Activated T-cell treated with anti-CD3 and anti-CD28 coated beads for 24 hours (primary cell): ENCODE results near the gene SLIT1.

Experiments used
- DNase-seq: peaks from one replicate; pipeline ENCODE4 v3.0.0-alpha.2; 2020; ENCODE audit warnings: low read depth

The SLIT1 gene

DNA sequence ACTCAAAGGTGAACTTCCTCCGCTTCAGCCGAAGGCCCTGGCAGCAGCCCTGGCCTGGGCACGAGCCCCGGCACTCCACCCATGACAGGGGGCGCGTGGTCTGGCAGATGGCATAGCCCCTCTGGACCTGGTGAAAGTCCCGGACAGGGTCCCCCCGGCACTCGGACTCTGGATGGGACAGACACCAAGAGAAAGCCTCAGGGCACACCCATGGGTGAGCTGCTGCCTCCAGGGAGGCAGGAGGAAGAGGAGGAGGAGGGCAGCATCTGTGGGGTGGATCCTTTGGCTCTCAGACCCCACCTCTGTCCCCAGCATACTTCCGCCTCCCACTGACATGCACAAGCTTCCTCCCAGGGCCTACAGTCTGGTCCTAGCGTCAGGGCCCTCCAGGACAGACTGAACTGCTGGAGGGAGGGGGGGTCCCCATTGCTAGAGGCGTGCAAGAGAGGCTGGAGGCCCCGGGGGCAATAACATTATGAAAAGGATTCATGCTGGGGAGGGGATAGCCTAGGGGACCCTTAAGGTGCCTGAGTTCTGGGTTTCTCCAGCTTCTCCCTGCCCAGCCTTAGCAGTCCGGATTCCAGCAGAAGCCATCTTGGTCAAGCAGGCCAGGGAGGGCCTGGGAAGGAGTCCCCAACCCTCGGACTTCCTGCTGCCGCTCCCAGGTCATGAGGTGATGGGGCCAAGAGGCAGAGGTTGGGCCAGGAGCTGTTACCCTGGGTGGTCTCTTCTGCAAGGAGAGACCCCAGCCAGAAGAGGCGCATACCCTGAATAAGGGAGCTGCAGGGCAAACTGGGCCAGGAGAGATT, 184.4 kb downstream of the SLIT1 start:
- no peak for DNase-seq

GRCh38 chr10:97000487-97001182, 185.1 kb downstream of the SLIT1 start:
- no peak for DNase-seq

DNA sequence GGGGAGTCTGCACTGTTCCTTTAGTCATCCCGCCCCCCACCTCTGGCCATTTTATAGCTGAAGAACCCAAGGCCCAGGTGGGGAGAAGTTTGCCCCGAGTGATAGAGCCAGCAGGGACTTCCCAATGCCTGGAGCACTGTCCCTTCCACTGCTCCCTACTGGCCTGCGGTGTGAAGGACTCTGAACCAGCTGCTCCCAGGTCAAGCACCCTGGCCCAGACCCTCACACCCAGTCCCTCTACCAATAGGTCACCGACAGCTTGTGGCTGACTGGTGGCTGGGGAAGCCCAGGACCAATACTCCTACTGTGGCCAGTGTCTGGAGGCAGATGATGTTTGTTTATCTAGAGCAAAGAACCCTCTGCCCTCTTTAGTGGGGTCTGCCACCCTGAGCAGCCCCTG, 185.8 kb downstream of the SLIT1 start:
- no peak for DNase-seq

DNA sequence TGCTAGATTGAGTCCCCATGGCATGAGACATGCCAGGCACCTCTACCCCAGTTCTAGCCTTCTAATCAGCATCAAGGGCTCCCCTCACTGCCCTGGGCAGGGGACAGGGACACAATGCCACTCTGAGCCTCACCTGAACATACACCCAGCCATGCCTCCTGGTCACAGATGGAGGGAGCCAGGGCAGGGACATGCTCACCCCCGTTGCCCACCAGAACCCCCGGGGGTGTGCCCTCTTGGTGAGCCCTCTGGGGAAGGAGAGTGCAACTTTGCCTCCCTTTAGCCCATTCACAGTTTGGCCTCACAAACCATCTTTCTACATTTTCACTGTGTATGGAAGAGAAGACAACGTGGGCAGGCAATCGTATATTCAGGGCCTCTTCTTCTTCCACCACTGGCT, 186.4 kb downstream of the SLIT1 start:
- DNase-seq = no peak

GRCh38 chr10:96998329-96998888, 187.3 kb downstream of the SLIT1 start:
- DNase-seq = no peak

DNA sequence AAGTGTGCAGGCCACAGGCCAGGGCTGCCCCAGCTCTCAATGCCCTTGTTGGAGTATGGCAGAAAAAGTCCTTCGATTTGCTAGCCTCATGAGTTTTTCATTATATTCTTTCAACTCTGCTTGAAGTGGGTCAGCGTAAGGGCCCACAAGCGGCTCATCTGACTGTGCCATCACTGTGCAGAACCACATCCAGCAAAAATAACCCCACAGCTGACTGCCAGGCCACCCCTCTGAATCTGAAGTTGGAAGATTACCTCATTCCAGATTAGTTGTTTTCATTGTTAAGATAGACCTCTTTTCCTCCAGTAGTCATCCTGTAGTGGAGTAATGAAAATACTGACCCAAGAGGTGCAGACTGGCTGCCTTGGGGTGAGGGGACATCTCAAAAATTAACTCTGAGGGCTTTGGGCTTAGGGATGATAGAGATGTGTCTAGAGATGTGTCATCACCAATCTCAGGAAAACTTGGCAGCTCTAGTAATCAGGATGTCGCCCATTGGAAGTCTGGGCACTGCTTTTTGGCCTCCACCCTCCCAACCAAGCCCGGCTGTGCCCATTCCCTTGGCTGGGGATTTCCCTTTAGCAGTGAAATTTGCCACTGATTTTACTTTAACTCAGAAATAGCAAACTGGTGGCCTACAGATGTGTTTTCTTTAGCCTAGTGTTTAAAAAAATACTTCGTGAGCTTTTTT, 189.3 kb downstream of the SLIT1 start:
- DNase-seq = no peak

- DNase-seq = no peak
Measured at GRCh38 chr10:96995851-96996250, 189.9 kb downstream of the SLIT1 start.

DNA sequence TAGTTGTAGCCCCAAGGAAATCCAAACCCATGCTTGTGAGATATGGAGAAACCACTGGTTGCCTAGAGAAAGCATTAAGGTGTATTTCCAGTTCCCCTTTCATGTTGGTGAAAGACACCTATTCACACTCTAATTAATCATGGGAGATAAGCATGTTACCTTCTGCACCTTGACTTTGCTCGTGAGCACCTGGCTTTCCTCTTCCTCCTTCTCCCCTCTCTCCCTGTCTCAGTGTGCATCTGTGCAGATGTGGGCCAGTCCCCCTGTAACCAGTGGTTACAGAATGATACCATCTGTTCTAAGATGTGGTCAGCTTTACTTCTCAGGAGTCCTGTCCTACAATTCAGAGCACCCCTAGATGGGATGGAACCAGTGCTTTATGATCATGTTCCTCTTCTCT, 193.0 kb downstream of the SLIT1 start:
- DNase-seq = no peak

- no peak for DNase-seq
Measured at GRCh38 chr10:96991313-96991841, 194.4 kb downstream of the SLIT1 start.

DNA sequence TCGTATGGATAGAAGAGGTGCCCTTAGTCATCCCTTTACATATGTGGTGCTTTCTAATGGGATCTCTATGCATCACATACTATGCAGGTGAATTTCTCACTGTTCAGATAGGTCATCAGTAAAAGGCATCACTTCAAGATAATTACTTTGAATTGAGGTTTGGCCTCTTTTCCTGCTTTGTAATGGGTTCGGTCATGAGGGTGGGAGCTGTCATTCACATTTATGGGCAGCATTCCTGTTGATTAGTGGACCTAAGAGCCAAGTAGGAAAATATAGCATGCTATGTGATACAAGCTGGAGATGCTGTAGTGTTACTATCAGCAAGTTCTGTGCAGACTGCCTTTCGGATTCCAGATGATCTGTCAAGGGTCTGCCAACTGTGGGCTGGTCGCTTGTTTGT, 197.3 kb downstream of the SLIT1 start:
- DNase-seq = no peak

GRCh38 chr10:96987842-96988175, 197.9 kb downstream of the SLIT1 start:
- DNase-seq = no peak

GRCh38 chr10:96987141-96987841, 198.5 kb downstream of the SLIT1 start:
- DNase-seq = no peak

GRCh38 chr10:96986200-96986856, 199.4 kb downstream of the SLIT1 start:
- no peak for DNase-seq

GRCh38 chr10:96984541-96985131, 201.1 kb downstream of the SLIT1 start:
- no peak for DNase-seq

DNA sequence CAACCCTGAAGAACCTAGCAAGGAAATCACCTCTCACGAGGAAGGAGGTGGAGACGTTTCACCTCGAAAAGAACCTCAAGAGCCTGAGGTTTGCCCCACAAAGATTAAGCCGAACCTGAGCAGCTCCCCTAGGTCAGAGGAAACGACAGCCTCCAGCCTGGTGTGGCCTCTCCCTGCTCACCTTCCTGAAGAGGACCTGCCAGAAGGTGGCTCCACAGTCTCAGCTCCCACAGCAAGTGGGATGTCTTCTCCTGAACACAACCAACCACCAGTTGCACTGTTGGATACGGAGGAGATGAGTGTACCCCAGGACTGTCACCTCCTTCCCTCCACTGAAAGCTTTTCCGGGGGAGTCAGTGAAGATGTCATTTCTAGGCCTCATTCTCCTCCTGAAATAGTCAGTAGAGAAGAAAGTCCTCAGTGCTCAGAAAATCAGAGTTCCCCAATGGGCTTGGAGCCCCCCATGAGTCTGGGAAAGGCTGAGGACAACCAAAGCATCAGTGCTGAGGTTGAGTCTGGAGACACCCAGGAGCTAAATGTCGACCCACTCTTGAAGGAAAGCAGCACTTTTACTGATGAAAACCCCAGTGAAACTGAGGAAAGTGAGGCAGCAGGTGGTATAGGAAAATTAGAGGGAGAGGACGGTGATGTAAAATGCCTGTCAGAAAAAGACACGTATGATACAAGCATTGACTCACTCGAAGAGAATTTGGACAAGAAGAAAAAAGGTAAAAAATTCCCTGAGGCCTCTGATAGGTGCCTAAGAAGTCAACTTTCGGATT, 203.4 kb downstream of the SLIT1 start:
- DNase-seq = no peak

DNA sequence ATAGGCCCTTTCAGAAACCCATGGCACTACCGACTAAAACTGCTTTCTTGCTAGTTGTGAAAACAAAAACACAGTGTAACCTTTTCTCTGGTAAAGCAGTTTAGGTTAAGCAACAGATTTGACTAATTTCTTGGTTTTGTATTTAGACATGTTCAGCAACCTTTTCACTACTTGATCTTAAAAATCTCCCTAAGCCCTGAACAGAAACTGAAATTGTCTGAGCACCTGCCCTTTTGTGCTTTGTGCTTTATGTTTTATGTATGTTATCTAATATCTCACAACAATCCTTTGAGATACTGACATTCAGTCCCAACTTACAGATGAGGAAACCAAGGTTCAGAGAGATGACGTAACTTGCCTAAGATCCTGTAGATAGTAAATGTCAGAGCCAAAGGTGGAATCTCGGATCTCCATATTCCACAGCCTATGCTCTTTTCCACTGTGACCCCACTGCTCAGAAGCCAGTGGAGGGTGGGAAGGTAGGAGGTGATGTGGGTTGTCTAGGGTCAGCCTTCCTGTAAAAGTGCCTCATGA, 207.1 kb downstream of the SLIT1 start:
- no peak for DNase-seq

GRCh38 chr10:96975136-96975535, 210.6 kb downstream of the SLIT1 start:
- no peak for DNase-seq

- DNase-seq = no peak
Measured at GRCh38 chr10:96973809-96974747, 211.7 kb downstream of the SLIT1 start.

DNA sequence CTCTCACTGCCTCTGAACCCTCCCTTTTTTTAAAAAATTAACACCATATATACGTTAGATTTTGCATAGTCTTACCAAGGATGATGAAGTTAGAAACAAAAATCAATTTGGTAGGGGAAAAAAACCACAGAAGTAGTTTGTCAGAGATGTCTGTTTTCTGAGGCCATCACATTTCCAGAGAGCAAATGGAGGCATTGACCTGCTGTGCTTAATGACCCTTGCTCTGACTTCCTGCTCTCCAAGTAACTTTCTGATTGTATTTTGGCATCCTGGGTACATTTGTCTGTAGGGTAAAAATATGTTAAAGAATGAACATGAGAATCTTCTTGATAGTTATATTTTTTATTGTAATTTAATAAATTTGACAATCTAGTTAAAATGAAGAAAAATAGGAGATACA, 213.5 kb downstream of the SLIT1 start:
- DNase-seq = no peak
